HG03571 (cell line): Measurements from ENCODE around the gene ZFHX3.

Experiments used
- ATAC-seq: cut with Tn5 transposase; IDR thresholded peaks from one replicate; pipeline ENCODE4 v1.9.1; 2021; ENCODE audit not compliant: unreplicated experiment

The ZFHX3 gene

DNA sequence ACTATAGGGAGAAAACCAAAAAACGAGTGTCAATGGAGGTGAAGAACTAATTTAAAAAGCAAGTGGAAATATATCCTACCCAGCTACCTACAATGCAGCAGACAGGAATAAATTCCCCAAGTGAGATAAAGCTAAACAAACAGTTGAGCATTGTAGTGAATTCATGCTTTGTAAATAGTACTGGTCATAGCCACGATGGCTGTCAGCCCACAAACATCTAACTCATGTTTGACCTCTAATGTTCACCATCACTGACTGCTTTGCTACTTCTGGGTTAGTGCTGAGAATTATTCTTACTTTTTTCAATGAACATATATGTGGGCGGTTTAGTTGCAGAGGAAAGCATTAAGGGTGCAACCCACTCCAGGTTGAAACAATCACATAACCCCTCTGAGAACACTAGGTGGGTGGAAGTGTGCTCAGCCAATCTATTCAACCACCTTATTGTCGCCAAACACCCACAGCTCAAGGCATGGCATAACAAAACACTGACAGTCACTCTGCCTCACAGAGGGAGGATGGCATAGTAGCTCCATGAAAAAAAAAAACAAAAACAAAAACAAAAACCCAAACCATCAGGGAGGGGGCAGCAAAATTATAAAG, 264.1 kb downstream of the ZFHX3 start:
- ATAC-seq, result no peak

DNA sequence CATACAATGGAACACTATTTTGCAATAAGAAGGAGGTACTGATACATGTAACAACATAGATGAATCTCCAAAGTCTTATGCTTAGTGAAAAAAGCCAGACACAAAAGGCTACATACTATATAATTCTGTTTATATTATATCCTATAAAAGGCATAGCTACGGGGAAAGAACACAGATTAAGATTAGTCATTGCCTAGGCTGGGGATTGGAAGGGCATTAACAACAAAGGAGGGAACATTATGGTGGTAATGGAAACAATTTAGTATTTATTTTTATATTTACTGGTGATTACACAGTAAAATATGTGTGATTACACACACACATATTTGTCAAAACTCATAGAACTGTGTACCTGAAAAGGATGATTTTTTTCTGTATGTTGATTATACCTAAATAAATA, 278.1 kb downstream of the ZFHX3 start:
- ATAC-seq, result no peak

GRCh38 chr16:72768591-72768990, 279.3 kb downstream of the ZFHX3 start:
- no peak for ATAC-seq

- ATAC-seq, result no peak
Observed at GRCh38 chr16:72766506-72766905, 281.4 kb downstream of the ZFHX3 start.

DNA sequence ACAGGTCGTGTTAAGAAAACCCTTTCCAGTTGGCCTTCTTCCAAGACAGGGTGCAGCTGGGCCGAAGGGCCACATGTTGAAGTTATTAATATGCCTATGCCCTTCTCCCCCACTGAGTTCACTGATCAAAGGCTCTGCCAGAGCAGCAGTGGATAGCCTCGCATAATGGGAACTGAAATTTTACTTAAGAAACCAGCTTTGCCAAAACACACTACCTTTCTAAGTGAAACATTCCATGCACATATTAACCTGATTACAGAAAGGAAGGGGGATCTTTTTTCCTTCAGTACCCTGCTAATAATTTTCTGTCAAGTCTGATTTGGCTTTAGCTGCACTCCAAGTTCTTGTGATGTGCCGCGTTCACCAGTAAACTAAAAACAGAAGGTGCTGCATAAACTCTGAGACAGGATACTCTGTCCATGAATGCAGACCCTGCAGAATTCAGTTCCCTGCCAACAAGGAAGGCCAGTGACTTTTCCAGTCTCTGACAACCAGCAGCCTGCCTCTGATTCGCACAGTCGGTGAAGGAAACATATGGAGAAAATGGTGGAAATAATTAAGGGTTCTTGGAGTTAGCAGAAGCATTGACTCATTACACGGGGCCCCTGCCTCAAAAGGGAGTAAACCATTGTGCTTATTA, 283.8 kb downstream of the ZFHX3 start:
- no peak for ATAC-seq

- no peak for ATAC-seq
Observed at GRCh38 chr16:72760581-72760980, 287.3 kb downstream of the ZFHX3 start.

GRCh38 chr16:72753881-72754280, 294.0 kb downstream of the ZFHX3 start:
- no peak for ATAC-seq

DNA sequence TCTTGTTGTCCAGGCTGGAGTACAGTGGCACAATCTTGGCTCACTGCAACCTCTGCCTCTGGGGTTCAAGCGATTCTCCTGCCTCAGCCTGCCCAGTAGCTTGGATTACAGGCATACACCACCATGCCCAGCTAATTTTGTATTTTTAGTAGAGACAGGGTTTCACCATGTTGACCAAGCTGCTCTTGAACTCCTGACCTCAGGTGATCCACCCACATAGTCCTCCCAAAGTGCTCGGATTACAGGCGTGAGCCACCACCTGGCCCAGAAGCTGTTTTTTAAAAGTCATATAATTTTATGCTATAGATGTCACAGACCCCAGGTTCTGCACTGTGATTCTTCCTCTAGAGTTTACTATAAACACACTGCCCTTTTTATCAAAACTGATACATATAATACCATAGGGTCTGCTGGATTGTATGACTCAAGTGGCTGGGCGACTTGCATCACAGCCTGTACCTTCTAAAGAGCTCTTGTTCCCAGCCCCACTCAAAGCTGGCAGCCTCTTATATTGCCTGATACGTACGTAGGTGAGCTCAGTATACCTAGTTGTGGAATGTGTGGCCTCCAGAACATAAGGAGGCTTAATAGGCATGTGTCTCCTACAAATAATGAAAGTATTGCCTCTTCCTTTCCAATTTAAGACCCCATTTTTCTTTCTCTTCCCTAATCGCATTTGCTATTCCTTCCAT, 295.8 kb downstream of the ZFHX3 start:
- no peak for ATAC-seq

DNA sequence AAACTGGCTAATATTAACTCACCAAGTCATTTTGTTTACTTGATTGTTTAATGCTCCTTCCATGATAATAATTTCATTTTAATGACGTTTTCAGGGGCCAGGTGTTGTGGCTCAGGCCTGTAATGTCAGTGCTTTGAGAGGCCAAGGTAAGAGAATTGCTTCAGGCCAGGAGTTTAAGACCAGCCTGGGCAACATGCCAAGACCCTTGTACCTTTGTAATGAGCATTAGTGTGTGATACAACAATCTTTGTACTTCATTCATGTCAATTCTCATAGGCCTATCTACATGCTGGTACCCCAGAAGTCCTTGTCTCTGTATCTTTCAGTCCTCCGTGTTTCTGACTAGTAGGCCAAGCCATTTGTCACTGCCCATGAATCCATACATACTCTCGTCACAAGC, 296.9 kb downstream of the ZFHX3 start:
- no peak for ATAC-seq

- no peak for ATAC-seq
Observed at GRCh38 chr16:72749091-72749490, 298.8 kb downstream of the ZFHX3 start.

GRCh38 chr16:72744076-72744793, 303.7 kb downstream of the ZFHX3 start:
- ATAC-seq, result no peak

DNA sequence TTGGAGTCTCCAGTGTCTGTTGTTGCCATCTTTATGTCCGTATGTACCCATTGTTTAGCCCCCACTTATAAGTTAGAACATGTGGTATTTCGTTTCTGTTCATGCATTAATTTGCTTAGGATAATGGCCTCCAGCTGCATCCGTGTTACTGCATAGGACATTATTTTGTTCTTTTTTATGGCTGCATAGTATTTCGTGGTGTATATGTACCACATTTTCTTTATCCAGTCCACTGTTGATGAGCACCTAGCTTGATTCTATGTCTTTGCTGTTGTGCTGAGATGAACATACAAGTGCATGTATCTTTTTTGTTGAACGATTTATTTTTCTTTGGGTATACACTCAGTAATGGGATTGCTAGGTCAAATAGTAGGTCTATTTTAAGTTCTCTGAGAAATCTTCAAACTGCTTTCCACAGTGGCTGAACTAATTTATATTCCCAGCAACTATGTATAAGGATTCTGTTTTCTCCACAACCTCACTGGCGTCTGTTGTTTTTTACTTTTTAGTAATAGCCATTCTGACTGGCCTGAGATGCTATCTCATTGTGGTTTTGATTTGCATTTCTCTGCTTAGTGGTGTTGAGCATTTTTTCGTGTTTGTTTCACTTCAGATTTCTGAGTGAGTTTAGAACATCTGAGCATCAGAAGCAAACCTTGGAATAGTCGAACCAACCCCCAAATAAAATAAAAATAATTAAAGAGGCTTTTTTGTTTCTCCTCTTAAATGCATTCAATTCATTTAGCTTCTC, 304.7 kb downstream of the ZFHX3 start:
- ATAC-seq, result no peak

DNA sequence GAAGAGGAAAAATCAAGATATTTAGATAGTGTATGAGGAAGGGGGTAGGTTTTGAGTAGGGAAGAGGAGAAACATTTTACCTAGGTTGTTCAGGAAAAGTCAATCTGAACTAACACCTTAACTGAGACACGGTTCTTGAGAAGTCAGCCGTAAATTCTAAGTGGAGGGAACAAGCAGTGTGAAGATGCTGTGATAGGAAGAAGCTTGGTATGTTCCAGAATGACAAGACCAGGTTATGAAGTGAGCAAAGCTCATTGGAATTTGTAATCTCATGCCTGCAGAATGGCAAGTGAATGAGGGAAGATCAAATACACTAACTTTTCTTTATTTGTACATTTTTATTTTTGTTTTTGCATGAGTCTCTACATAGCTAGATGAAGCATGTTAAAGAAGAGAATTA, 307.6 kb downstream of the ZFHX3 start:
- ATAC-seq, result no peak

- ATAC-seq, result no peak
Observed at GRCh38 chr16:72739577-72739976, 308.4 kb downstream of the ZFHX3 start.

- no peak for ATAC-seq
Observed at GRCh38 chr16:72736074-72736473, 311.9 kb downstream of the ZFHX3 start.
